Measurements from ENCODE around the gene SMARCD3.

Gene SMARCD3

GRCh38 chr7:151206914-151207313, 41.6 kb downstream of the SMARCD3 start:
- no peak for DNase-seq

GRCh38 chr7:151205730-151206129, 42.8 kb downstream of the SMARCD3 start:
- DNase-seq: no peak

- no peak for DNase-seq
Measured at GRCh38 chr7:151204383-151205032, 44.0 kb downstream of the SMARCD3 start.

- no peak for DNase-seq
Measured at GRCh38 chr7:151202836-151203235, 45.7 kb downstream of the SMARCD3 start.

GRCh38 chr7:151201751-151202150, 46.7 kb downstream of the SMARCD3 start:
- DNase-seq: no peak

- no peak for DNase-seq
Measured at GRCh38 chr7:151201344-151201743, 47.1 kb downstream of the SMARCD3 start.

GRCh38 chr7:151198945-151199848, 49.3 kb downstream of the SMARCD3 start:
- no peak for DNase-seq

- no peak for DNase-seq
Measured at GRCh38 chr7:151197932-151198331, 50.6 kb downstream of the SMARCD3 start.

- DNase-seq: no peak
Measured at GRCh38 chr7:151195616-151196450, 52.7 kb downstream of the SMARCD3 start.

GRCh38 chr7:151194188-151194587, 54.3 kb downstream of the SMARCD3 start:
- DNase-seq: no peak

GRCh38 chr7:151193203-151193978, 55.1 kb downstream of the SMARCD3 start:
- DNase-seq: no peak

GRCh38 chr7:151192002-151192539, 56.4 kb downstream of the SMARCD3 start:
- no peak for DNase-seq

- no peak for DNase-seq
Measured at GRCh38 chr7:151191544-151191943, 57.0 kb downstream of the SMARCD3 start.

GRCh38 chr7:151189038-151189437, 59.5 kb downstream of the SMARCD3 start:
- no peak for DNase-seq

Data from NCI-H1417 treated with DMSO at 0.1 percent for 48 hours (cell line).